Hepatocyte (in vitro differentiated cells): ENCODE measurements around the gene PTPRM.

ENCODE experiments used
- CTCF ChIP-seq: fragments of 200-600 bp; sonication (generic); IDR thresholded peaks from 2 replicates; pipeline ENCODE4 v1.5.1; 2016; ENCODE audit warnings: antibody characterized with exemption, mild to moderate bottlenecking; ENCODE audit not compliant: poor library complexity
- EZH2phosphoT487 ChIP-seq: fragments of 200-600 bp; sonication (generic); IDR thresholded peaks from one replicate; pipeline ENCODE4 v1.6.1; 2018; ENCODE audit warnings: antibody characterized with exemption, mild to moderate bottlenecking, low read depth, moderate library complexity; ENCODE audit not compliant: unreplicated experiment, severe bottlenecking

- TF ChIP-seq CTCF (no peak), EZH2phosphoT487 (no peak)
Measured at GRCh38 chr18:7977897-7978296, 410.8 kb downstream of the PTPRM start.
